GM23338 (cell line): Measurements from ENCODE around the gene GAL3ST2. TPM values are rescaled to one million over a fixed set of nuclear protein-coding genes. Genes with fewer than 3 reads are reported as not detected.

Experiments used
- ATAC-seq: fragments of 200-7000 bp; cut with Tn5 transposase; 3 replicates; pipeline ENCODE4 v1.9.1; 2020
- DNase-seq: peaks from one replicate; pipeline ENCODE4 v3.0.0-alpha.2; 2015; ENCODE audit warnings: low spot score
- H2AFZ ChIP-seq: fragments of 200-600 bp; sonication (generic); 2 replicates; pipeline ENCODE4 v1.8.0; 2016; ENCODE audit warnings: antibody characterized with exemption, mild to moderate bottlenecking, moderate library complexity
- H3F3A ChIP-seq: fragments of 200-600 bp; sonication (generic); replicated peaks from 2 replicates; pipeline ENCODE4 v1.8.0; 2017; ENCODE audit warnings: antibody characterized with exemption, mixed run types, low read depth
- H3K27ac ChIP-seq: fragments of 200-600 bp; sonication (generic); 2 replicates; pipeline ENCODE4 v1.6.1; 2016; ENCODE audit warnings: low read depth
- H3K27me3 ChIP-seq: fragments of 200-600 bp; sonication (generic); 2 replicates; pipeline ENCODE4 v1.8.0; 2016; ENCODE audit warnings: mild to moderate bottlenecking, mixed run types, moderate library complexity; ENCODE audit not compliant: insufficient read depth
- H3K36me3 ChIP-seq: fragments of 200-600 bp; sonication (generic); 2 replicates; pipeline ENCODE4 v1.8.0; 2016; ENCODE audit warnings: mild to moderate bottlenecking; ENCODE audit not compliant: insufficient read depth
- H3K4me1 ChIP-seq: fragments of 200-600 bp; sonication (generic); 2 replicates; pipeline ENCODE4 v1.8.0; 2016; ENCODE audit warnings: mild to moderate bottlenecking, moderate library complexity; ENCODE audit not compliant: insufficient read depth
- H3K4me2 ChIP-seq: fragments of 200-600 bp; sonication (generic); 2 replicates; pipeline ENCODE4 v1.7.1; 2017; ENCODE audit warnings: mixed run types
- H3K4me3 ChIP-seq: fragments of 200-600 bp; sonication (generic); 2 replicates; pipeline ENCODE4 v1.6.1; 2016; ENCODE audit warnings: mixed run types
- H3K79me2 ChIP-seq: fragments of 200-600 bp; sonication (generic); replicated peaks from 2 replicates; pipeline ENCODE4 v1.8.0; 2017; ENCODE audit warnings: mild to moderate bottlenecking; ENCODE audit not compliant: insufficient read depth
- H3K9me2 ChIP-seq: fragments of 200-600 bp; sonication (generic); 2 replicates; pipeline ENCODE4 v1.8.0; 2017; ENCODE audit not compliant: insufficient read depth
- H4K20me1 ChIP-seq: fragments of 200-600 bp; sonication (generic); replicated peaks from 2 replicates; pipeline ENCODE4 v1.8.0; 2017; ENCODE audit warnings: mild to moderate bottlenecking; ENCODE audit not compliant: insufficient read depth
- H3K27ac Mint-ChIP-seq: 2 replicates; pipeline ENCODE4 v1.8.0; 2020; ENCODE audit warnings: inconsistent platforms, mild to moderate bottlenecking, moderate library complexity, mixed read lengths
- H3K27me3 Mint-ChIP-seq: 3 replicates; pipeline ENCODE4 v1.8.0; 2022; ENCODE audit warnings: low read depth, mild to moderate bottlenecking, moderate library complexity, mixed read lengths, inconsistent platforms; ENCODE audit not compliant: insufficient read depth, poor library complexity
- H3K36me3 Mint-ChIP-seq: 3 replicates; pipeline ENCODE4 v1.8.0; 2021; ENCODE audit warnings: low read depth, mild to moderate bottlenecking, inconsistent platforms, moderate library complexity, mixed read lengths
- H3K4me1 Mint-ChIP-seq: 3 replicates; pipeline ENCODE4 v1.8.0; 2020; ENCODE audit warnings: mild to moderate bottlenecking, inconsistent platforms, mixed read lengths
- H3K4me3 Mint-ChIP-seq: 3 replicates; pipeline ENCODE4 v1.8.0; 2021; ENCODE audit warnings: moderate library complexity, mild to moderate bottlenecking, inconsistent platforms, mixed read lengths
- H3K9me3 Mint-ChIP-seq: 3 replicates; pipeline ENCODE4 v1.8.0; 2020; ENCODE audit warnings: moderate library complexity, mild to moderate bottlenecking, inconsistent platforms, mixed read lengths
- EZH2 ChIP-seq: fragments of 200-600 bp; sonication (generic); IDR thresholded peaks from one replicate; pipeline ENCODE4 v1.8.0; 2017; ENCODE audit warnings: antibody characterized with exemption, mild to moderate bottlenecking, low read depth; ENCODE audit not compliant: unreplicated experiment
- EZH2phosphoT487 ChIP-seq: fragments of 200-600 bp; sonication (generic); IDR thresholded peaks from one replicate; pipeline ENCODE4 v1.8.1; 2018; ENCODE audit warnings: antibody characterized with exemption; ENCODE audit not compliant: unreplicated experiment
- STAT1 ChIP-seq: IDR thresholded peaks from one replicate; pipeline ENCODE4 v1.6.1; 2016; ENCODE audit warnings: antibody characterized with exemption; ENCODE audit not compliant: unreplicated experiment
- ZNF331 ChIP-seq: fragments of 250-450 bp; sonication (Bioruptor Pico); IDR thresholded peaks from 2 replicates; pipeline ENCODE4 v1.5.0; 2020; ENCODE audit warnings: low read depth, mild to moderate bottlenecking, moderate library complexity
- polyA plus RNA-seq: library from polyadenylated mRNA; unstranded; fragments of >200 nt; fragmentation: Nextera tagmentation; extraction: Ambion mirVana; gene quantifications from 2 replicates; pipeline ENCODE4 v1.2.1, GENCODE V29; 2016
- total RNA-seq: library from RNA; depleted of rRNA; stranded (reverse); fragments of >200 nt; shearing (Covaris generic); gene quantifications from 2 replicates; pipeline ENCODE4 v1.2.3, GENCODE V29; 2014
- TF ChIP-seq, protein P1 (sequence below): fragments of 250-450 bp; sonication (Bioruptor Pico); IDR thresholded peaks from 2 replicates; pipeline ENCODE4 v1.5.0; 2020; ENCODE audit warnings: mild to moderate bottlenecking, moderate library complexity

Gene GAL3ST2
- total and polyA plus RNA-seq, 2 experiments from 2014 or later, result 0.19 to 0.24 TPM

DNA sequence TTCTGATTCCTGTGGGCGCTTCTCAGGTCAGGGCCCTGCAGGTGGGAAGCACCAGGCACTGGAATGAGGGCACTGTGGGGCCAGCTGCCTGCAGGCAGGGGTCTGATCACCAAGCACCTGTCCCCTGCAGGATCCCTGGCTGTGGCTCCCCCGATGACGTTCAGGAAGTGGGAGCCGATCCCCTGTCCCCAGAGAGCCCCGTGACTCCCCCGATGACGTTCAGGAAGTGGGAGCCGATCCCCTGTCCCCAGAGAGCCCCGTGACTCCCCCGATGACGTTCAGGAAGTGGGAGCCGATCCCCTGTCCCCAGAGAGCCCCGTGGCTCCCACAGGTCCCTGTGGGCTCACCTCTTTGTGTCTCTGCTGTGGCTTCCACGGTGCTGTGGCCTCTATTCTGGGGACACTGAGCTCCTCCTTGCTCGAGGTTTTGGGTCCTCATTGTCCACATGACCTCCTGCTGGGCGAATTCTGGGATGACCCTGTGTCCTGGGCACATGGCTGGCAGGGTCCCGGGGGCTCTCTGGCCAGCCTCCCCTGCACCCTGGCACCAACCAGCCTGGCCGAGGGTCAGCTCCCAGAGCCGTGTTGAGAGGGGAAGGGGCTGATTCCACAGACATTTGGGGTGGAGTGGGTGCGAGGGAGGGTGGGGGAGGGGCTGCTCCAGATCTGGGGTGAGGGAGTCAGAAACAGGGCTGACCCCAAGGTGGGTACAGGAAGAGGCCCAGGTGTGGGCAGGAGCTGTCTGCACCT lies 37.2 kb downstream of the GAL3ST2 start:
- H3K9me3 Mint-ChIP-seq, result no peaks in the 10 kb centered on the region
- Histone ChIP-seq H3F3A (0 out of 2 replicates have a peak, but pooled peaks cover 3% of the 10 kb centered on the region), H3K27ac (no peak overlapping the region), H3K4me2 (no peak overlapping the region), H3K36me3 (no peaks in the 10 kb centered on the region), H2AFZ (no peak overlapping the region), H3K4me1 (no peaks in the 10 kb centered on the region), H4K20me1 (no peaks in the 10 kb centered on the region), H3K27me3 (no peaks in the 10 kb centered on the region), H3K79me2 (no peaks in the 10 kb centered on the region), H3K9me2 (no peaks in the 10 kb centered on the region), H3K4me3 (no peak overlapping the region)
- no peak for DNase-seq
- no peaks in the 10 kb centered on the region for H3K36me3 Mint-ChIP-seq
- H3K4me3 Mint-ChIP-seq, result no peak overlapping the region
- peaks cover 10% of the 10 kb centered on the region for H3K27me3 Mint-ChIP-seq
- no peak overlapping the region for H3K27ac Mint-ChIP-seq
- peaks cover 5% of the 10 kb centered on the region for H3K4me1 Mint-ChIP-seq
- ATAC-seq, result no peak
- TF ChIP-seq EZH2 (no peak), STAT1 (no peak)
- TF ChIP-seq, protein P1, sequence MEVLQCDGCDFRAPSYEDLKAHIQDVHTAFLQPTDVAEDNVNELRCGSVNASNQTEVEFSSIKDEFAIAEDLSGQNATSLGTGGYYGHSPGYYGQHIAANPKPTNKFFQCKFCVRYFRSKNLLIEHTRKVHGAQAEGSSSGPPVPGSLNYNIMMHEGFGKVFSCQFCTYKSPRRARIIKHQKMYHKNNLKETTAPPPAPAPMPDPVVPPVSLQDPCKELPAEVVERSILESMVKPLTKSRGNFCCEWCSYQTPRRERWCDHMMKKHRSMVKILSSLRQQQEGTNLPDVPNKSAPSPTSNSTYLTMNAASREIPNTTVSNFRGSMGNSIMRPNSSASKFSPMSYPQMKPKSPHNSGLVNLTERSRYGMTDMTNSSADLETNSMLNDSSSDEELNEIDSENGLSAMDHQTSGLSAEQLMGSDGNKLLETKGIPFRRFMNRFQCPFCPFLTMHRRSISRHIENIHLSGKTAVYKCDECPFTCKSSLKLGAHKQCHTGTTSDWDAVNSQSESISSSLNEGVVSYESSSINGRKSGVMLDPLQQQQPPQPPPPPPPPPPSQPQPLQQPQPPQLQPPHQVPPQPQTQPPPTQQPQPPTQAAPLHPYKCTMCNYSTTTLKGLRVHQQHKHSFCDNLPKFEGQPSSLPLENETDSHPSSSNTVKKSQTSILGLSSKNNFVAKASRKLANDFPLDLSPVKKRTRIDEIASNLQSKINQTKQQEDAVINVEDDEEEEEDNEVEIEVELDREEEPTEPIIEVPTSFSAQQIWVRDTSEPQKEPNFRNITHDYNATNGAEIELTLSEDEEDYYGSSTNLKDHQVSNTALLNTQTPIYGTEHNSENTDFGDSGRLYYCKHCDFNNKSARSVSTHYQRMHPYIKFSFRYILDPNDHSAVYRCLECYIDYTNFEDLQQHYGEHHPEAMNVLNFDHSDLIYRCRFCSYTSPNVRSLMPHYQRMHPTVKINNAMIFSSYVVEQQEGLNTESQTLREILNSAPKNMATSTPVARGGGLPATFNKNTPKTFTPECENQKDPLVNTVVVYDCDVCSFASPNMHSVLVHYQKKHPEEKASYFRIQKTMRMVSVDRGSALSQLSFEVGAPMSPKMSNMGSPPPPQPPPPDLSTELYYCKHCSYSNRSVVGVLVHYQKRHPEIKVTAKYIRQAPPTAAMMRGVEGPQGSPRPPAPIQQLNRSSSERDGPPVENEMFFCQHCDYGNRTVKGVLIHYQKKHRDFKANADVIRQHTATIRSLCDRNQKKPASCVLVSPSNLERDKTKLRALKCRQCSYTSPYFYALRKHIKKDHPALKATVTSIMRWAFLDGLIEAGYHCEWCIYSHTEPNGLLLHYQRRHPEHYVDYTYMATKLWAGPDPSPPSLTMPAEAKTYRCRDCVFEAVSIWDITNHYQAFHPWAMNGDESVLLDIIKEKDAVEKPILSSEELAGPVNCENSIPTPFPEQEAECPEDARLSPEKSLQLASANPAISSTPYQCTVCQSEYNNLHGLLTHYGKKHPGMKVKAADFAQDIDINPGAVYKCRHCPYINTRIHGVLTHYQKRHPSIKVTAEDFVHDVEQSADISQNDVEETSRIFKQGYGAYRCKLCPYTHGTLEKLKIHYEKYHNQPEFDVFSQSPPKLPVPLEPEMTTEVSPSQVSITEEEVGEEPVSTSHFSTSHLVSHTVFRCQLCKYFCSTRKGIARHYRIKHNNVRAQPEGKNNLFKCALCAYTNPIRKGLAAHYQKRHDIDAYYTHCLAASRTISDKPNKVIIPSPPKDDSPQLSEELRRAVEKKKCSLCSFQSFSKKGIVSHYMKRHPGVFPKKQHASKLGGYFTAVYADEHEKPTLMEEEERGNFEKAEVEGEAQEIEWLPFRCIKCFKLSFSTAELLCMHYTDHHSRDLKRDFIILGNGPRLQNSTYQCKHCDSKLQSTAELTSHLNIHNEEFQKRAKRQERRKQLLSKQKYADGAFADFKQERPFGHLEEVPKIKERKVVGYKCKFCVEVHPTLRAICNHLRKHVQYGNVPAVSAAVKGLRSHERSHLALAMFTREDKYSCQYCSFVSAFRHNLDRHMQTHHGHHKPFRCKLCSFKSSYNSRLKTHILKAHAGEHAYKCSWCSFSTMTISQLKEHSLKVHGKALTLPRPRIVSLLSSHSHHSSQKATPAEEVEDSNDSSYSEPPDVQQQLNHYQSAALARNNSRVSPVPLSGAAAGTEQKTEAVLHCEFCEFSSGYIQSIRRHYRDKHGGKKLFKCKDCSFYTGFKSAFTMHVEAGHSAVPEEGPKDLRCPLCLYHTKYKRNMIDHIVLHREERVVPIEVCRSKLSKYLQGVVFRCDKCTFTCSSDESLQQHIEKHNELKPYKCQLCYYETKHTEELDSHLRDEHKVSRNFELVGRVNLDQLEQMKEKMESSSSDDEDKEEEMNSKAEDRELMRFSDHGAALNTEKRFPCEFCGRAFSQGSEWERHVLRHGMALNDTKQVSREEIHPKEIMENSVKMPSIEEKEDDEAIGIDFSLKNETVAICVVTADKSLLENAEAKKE, result no peak

DNA sequence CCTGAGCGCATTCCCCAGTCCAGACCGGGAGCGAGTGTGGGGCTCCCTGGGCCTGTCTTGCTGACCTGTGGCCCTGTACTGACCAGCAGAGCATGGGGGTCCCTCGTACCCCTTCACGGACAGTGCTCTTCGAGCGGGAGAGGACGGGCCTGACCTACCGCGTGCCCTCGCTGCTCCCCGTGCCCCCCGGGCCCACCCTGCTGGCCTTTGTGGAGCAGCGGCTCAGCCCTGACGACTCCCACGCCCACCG lies 37.7 kb downstream of the GAL3ST2 start:
- Mint-ChIP-seq H3K4me3 (no peak overlapping the region), H3K36me3 (no peaks in the 10 kb centered on the region), H3K9me3 (no peaks in the 10 kb centered on the region; the same call in 2 of the 3 replicates), H3K27me3 (peaks cover 6% of the 10 kb centered on the region), H3K4me1 (no peaks in the 10 kb centered on the region; the same call in 1 of the 3 replicates), H3K27ac (no peak overlapping the region)
- Histone ChIP-seq H3K9me2 (no peaks in the 10 kb centered on the region), H3F3A (no peaks in the 10 kb centered on the region), H3K27me3 (no peaks in the 10 kb centered on the region), H3K4me2 (no peak overlapping the region), H2AFZ (no peak overlapping the region), H4K20me1 (no peaks in the 10 kb centered on the region), H3K36me3 (no peaks in the 10 kb centered on the region), H3K4me1 (no peaks in the 10 kb centered on the region), H3K79me2 (no peaks in the 10 kb centered on the region), H3K27ac (no peak overlapping the region), H3K4me3 (no peak overlapping the region)
- TF ChIP-seq EZH2phosphoT487, result no peak
- TF ChIP-seq, protein P1, result no peak
- no peak for TF ChIP-seq ZNF331 (CRISPR knock-in tag)
- no peak for DNase-seq
- ATAC-seq, result no peak
